Activated T-helper 17 cell treated with anti-CD3 and anti-CD28 coated beads, Interleukin-2, amount 50 U/mL, for 72 hours (primary cell): ENCODE measurements around the gene NKD2. TPM values are rescaled to one million over a fixed set of nuclear protein-coding genes. Genes with fewer than 3 reads are reported as not detected.

Experiments
- ATAC-seq: fragments of 150-1000 bp; cut with Tn5 transposase; replicated peaks from 2 replicates; pipeline ENCODE4 v1.10.0; 2021; ENCODE audit warnings: mild to moderate bottlenecking, moderate library complexity
- H3K27ac Mint-ChIP-seq: one replicate; pipeline ENCODE4 v1.8.0; 2022; ENCODE audit warnings: mixed read lengths
- H3K27me3 Mint-ChIP-seq: one replicate; pipeline ENCODE4 v1.8.0; 2022; ENCODE audit warnings: mixed read lengths
- H3K36me3 Mint-ChIP-seq: one replicate; pipeline ENCODE4 v1.8.0; 2022; ENCODE audit warnings: low read depth, mild to moderate bottlenecking, mixed read lengths
- H3K4me1 Mint-ChIP-seq: one replicate; pipeline ENCODE4 v1.8.0; 2022; ENCODE audit warnings: mixed read lengths
- H3K4me3 Mint-ChIP-seq: one replicate; pipeline ENCODE4 v1.8.0; 2022; ENCODE audit warnings: mild to moderate bottlenecking, mixed read lengths
- H3K9me3 Mint-ChIP-seq: one replicate; pipeline ENCODE4 v1.8.0; 2022; ENCODE audit warnings: mixed read lengths
- total RNA-seq, 2 donors: library from RNA; stranded (reverse); gene quantifications; one replicate each; pipeline ENCODE4 v1.2.3, GENCODE V29; 2022

Gene NKD2
- total RNA-seq, 2 donors from 2014 or later: 0.37 to 1.2 TPM

DNA sequence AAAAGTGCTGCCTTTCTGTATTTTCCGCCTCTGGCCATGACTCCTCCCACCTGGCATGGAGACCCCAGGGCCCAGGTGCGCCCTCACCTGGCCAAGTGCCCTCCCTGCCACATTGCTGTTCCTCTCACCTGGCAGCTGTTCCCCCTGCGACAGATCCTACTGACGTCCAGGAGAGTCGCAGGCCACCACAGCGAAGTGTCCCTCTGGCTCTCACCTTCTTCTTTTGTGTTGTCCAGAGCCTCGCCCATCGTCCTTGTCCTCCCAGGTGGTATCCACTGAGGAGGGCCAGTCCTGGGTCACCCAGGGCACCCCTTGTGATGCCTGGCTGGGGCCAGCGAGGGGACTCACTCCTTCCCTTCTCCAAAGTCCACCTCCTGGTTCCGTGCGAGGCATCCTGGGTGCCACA is 2.6 kb downstream of the NKD2 start:
- H3K4me3 Mint-ChIP-seq: no peak overlapping the region
- no peak overlapping the region for H3K27ac Mint-ChIP-seq
- no peaks in the 10 kb centered on the region for H3K36me3 Mint-ChIP-seq
- peaks cover 5% of the 10 kb centered on the region for H3K4me1 Mint-ChIP-seq
- peaks cover 20% of the 10 kb centered on the region for H3K27me3 Mint-ChIP-seq
- peak; percentile 31 for ATAC-seq
- H3K9me3 Mint-ChIP-seq: no peaks in the 10 kb centered on the region

DNA sequence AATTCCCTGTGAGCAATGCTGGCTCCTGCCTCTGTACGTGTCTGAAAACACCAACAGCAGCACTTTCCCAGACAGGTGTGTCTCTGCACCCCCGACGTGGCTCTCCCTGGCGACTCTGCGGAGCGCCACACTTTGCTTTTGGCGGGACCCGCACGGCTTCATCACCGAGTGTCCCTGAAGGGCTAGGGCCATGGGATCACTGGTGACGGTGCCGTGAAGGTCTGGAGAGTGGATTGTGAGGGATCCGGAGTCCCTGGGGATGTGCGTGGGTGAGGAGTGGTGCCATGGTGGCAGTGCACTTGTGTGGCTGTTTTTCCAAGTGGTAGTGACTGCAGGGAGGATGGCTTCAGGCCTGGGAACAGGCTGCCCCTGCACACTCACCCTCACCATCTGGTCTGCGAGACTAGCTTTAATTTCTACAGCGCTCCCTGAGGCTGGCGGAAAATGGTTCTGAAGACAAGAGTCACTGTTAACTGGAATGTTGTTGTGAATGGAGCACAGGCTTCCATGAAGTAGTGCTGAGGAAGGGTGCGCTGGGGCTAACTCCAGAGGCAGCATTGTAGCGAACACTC is 3.2 kb downstream of the NKD2 start:
- Mint-ChIP-seq H3K4me1 (peaks cover 5% of the 10 kb centered on the region), H3K27ac (no peak overlapping the region)

DNA sequence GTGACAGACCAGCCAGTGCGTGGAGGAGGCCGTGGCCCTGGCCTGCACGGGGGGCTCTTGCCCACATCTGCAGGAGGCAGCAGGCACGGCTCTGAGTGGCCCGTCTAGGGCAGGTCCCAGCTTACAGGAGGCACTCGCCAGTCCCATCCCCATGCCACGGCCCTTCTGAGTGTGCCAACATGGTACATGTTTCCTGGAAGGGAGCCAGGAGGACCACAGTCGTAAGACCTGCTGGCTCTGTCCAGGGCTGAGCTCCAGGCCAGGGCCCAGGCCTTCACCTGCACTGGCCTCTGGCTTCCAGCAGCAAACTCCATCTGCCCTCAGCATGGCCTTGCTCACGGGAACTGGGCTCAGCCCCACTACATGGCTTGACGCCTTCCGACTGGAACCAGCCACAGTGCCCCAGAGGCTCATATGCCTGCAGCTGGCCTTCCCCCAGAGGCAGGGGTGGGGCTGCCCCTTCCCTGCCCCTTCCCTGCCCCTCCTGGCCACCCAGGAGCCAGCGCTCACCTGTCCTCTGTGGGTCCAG is 3.8 kb downstream of the NKD2 start:
- H3K36me3 Mint-ChIP-seq: no peaks in the 10 kb centered on the region
- no peak for ATAC-seq
- H3K4me3 Mint-ChIP-seq: no peak overlapping the region
- H3K4me1 Mint-ChIP-seq: peaks cover 5% of the 10 kb centered on the region
- no peak overlapping the region for H3K27ac Mint-ChIP-seq
- peaks cover 19% of the 10 kb centered on the region for H3K27me3 Mint-ChIP-seq
- H3K9me3 Mint-ChIP-seq: no peaks in the 10 kb centered on the region

More for the DNA sequence above, 3.2 kb downstream of the NKD2 start:
- H3K4me3 Mint-ChIP-seq: no peak overlapping the region
- no peaks in the 10 kb centered on the region for H3K36me3 Mint-ChIP-seq
- ATAC-seq: no peak
- no peaks in the 10 kb centered on the region for H3K9me3 Mint-ChIP-seq
- peaks cover 20% of the 10 kb centered on the region for H3K27me3 Mint-ChIP-seq

DNA sequence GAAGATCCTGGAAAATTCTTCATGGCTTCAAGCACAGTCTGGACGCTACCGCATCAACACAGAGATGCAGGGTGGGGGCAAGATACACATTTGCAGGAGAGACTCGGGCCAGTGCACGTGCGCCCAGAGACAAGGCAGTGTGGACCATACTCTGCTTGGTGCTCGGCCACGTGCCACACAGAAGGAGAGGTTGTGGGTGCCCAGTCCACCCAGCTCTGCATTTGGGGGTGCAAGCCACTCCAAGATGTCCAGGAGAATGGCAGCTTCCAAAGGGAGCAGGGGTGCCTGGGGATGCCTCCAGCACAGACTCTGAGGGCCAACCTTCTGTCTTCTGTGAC is 4.3 kb downstream of the NKD2 start:
- Mint-ChIP-seq H3K4me1 (peaks cover 3% of the 10 kb centered on the region), H3K27ac (no peak overlapping the region), H3K36me3 (no peaks in the 10 kb centered on the region), H3K27me3 (peaks cover 14% of the 10 kb centered on the region), H3K4me3 (no peak overlapping the region), H3K9me3 (no peaks in the 10 kb centered on the region)
- ATAC-seq: no peak

DNA sequence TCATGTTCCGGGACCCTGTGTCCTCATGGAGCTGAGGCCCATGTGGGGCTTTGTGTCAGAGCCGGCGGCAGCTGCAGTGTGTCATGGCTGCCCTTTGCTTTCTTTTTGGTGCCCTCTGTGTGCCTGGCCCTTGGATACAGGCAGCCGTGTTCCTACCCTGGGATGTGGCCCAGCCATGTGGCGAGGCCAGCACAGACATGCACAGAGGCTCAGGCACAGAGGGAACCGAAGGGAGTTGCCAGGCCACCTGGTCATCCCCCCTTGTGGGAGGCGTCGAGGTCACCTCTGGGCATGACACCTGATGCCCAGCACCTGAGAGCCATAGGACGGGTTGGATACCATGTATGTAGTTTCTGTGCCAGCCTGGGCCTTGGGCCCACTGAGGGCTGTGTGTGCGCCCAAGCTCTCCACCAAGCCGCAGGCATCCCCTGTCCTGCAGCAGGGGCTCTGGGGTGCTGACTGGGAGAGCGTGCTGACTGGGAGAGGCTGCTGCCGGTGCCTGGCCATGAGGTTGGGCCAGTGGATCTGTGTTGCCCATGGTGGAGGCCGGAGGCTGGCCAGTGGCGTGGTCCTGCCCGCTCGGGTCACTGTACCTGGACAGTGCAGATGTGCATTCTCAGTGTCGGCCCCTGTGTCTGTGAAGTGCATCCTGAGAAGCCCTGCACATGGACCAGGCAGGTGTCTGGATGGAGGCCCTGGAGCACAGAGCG is 4.8 kb downstream of the NKD2 start:
- no peaks in the 10 kb centered on the region for H3K9me3 Mint-ChIP-seq
- no peaks in the 10 kb centered on the region for H3K4me1 Mint-ChIP-seq
- H3K4me3 Mint-ChIP-seq: no peak overlapping the region
- H3K36me3 Mint-ChIP-seq: no peaks in the 10 kb centered on the region
- H3K27ac Mint-ChIP-seq: no peak overlapping the region
- peaks cover 11% of the 10 kb centered on the region for H3K27me3 Mint-ChIP-seq
- ATAC-seq: no peak

DNA sequence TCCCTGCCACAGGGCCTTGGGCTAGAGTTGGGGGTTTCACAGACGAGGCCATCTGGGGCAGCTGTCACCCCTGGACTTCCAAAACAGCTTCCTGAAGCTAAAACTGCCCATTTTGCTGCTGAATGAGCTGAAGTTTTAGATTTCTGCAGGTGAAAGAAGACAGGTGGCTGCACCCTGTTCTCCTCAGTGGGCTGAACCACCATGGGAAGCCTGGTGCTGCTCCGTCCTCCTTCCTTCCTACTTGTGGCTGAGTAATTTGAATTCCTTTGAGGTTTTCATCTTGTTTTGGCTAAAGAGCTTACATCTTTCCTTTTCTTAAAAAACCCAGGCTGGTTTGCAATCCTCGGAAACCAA is 5.3 kb downstream of the NKD2 start:
- H3K36me3 Mint-ChIP-seq: no peaks in the 10 kb centered on the region
- ATAC-seq: no peak
- no peaks in the 10 kb centered on the region for H3K4me1 Mint-ChIP-seq
- H3K27me3 Mint-ChIP-seq: peaks cover 11% of the 10 kb centered on the region
- no peaks in the 10 kb centered on the region for H3K9me3 Mint-ChIP-seq
- no peak overlapping the region for H3K27ac Mint-ChIP-seq
- H3K4me3 Mint-ChIP-seq: no peak overlapping the region

DNA sequence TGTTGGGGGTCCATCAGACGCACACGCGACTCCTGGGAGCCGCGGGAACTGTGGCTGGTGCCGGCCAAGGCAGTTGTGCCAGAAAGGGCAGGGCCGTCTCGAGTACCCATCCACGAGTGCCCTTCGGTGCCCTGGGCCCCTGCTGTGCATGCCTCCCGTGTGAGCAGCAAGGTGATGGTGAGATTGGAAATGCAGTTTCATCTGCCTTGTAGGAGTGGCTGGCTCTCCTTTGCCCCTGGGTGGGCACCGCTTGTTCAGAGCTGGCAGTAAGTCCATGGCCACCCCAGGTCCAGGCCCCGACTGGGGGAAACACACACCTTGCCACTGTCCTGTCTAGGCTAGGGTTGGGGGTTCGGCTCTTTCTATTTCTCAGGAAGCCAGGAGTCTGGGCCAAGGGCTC is 5.7 kb downstream of the NKD2 start:
- Mint-ChIP-seq H3K27me3 (peaks cover 11% of the 10 kb centered on the region), H3K4me1 (no peaks in the 10 kb centered on the region), H3K9me3 (no peaks in the 10 kb centered on the region), H3K27ac (no peak overlapping the region), H3K36me3 (no peaks in the 10 kb centered on the region), H3K4me3 (no peak overlapping the region)
- no peak for ATAC-seq

DNA sequence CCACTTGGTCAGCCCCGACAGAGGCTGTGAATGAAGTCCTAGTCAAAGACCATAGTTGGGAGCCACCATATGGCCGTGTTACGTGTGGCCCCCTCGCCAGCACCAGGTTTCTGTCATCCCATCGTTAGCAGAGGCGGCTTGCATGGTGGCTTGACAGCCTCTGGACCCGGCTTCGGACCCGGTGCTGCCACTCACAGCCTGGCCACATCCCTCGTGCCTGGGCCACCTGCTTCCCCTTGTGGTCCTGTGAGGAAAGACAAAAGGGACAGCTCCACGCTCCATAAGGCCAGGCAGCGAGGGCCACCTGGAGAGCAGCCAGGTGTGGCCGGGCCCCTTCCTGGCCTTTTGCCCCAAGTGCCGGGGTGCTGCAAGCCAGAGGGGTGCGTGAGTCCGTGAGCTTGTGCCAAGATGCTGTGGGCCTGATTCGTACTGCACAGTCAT is 6.2 kb downstream of the NKD2 start:
- H3K27me3 Mint-ChIP-seq: peaks cover 9% of the 10 kb centered on the region
- no peak overlapping the region for H3K4me3 Mint-ChIP-seq
- no peaks in the 10 kb centered on the region for H3K36me3 Mint-ChIP-seq
- no peak for ATAC-seq
- H3K27ac Mint-ChIP-seq: no peak overlapping the region
- no peaks in the 10 kb centered on the region for H3K9me3 Mint-ChIP-seq
- H3K4me1 Mint-ChIP-seq: no peaks in the 10 kb centered on the region

DNA sequence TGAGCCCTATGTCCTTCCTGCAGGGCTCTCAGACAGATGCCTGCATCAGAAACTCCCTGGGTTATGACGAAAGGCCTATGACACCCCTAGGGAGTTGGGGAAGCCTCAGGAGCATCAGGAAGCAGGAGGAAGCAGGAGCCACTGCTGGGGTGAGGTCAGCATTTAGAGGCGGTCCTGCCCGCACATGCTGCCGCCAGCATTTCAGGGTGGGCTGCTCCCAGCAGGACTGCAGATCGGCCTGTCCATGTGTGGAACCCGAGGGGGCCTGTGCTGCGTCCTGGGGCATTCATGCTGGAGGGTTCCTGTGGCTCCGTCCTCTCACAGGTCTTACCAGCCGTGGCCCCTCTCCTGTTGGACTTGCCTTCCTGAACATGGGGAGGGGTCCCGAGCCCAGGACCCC is 6.9 kb downstream of the NKD2 start:
- ATAC-seq: no peak
- Mint-ChIP-seq H3K27me3 (peaks cover 7% of the 10 kb centered on the region), H3K4me3 (no peak overlapping the region), H3K36me3 (no peaks in the 10 kb centered on the region), H3K4me1 (no peaks in the 10 kb centered on the region), H3K27ac (no peak overlapping the region), H3K9me3 (no peaks in the 10 kb centered on the region)

DNA sequence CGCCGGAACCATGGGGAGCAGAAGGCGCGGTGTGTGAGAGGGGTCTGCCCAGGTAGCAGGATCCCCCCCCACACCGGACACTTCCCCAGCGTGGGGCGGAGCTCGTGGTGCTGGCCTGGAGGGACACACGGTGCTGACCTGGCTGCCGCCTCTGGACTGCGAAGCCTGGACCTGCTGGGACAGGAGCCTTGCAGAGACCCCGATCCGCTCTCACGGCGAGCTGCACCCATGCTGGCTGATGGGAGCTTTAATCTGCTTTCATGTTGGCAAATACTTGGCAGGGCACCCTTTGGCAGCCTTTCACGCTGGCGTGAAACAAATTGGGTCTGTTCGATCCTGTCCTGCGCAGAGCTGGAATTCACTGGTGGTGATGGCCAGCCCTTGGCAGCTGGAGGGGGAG is 7.4 kb downstream of the NKD2 start:
- ATAC-seq: no peak
- H3K4me1 Mint-ChIP-seq: no peaks in the 10 kb centered on the region
- no peaks in the 10 kb centered on the region for H3K9me3 Mint-ChIP-seq
- no peak overlapping the region for H3K27ac Mint-ChIP-seq
- no peak overlapping the region for H3K4me3 Mint-ChIP-seq
- no peaks in the 10 kb centered on the region for H3K36me3 Mint-ChIP-seq
- peaks cover 6% of the 10 kb centered on the region for H3K27me3 Mint-ChIP-seq

DNA sequence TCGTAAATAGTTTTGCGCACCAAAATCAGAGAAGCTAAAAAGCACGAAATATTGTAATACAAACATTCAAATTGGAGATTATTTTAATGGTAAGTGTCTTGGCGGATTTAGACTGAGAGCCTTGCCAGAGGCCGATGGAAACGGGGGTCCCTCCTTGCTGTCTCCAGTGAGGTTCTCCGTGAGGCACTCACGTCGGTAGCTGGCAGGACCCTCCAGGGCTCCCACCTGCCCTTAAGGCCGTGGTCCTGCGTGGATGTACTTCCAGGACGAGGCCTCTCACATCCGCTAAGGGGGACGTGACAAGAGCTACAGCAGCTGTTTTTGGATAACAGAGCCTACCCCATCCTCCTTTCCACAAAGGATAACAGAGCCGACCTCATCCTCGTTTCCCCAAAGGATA is 7.9 kb downstream of the NKD2 start:
- H3K4me3 Mint-ChIP-seq: no peak overlapping the region
- no peak for ATAC-seq
- no peaks in the 10 kb centered on the region for H3K36me3 Mint-ChIP-seq
- peaks cover 2% of the 10 kb centered on the region for H3K27me3 Mint-ChIP-seq
- H3K27ac Mint-ChIP-seq: no peak overlapping the region
- no peaks in the 10 kb centered on the region for H3K9me3 Mint-ChIP-seq
- no peaks in the 10 kb centered on the region for H3K4me1 Mint-ChIP-seq

DNA sequence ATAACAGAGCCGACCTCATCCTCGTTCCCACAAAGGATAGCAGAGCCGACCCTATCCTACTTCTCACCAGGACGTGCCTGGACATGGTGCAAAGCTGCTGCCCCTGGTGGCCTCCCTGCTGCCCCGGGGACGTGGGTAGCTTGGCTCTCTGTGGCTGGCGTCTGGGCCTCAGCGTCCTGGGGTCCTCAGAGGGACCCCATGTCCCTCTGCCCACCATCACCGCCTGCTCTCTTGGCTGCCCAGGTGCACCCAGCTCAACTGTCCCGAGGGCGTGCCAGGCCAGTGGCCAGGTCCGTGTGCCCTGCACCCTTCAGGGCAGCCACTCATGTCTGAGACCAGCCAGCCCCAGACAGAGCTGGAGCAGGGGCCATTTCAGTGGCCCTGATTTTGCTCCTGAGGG is 8.5 kb downstream of the NKD2 start:
- Mint-ChIP-seq H3K27ac (no peak overlapping the region), H3K4me1 (no peaks in the 10 kb centered on the region), H3K9me3 (no peaks in the 10 kb centered on the region), H3K27me3 (no peaks in the 10 kb centered on the region), H3K4me3 (no peak overlapping the region), H3K36me3 (no peaks in the 10 kb centered on the region)
- no peak for ATAC-seq

DNA sequence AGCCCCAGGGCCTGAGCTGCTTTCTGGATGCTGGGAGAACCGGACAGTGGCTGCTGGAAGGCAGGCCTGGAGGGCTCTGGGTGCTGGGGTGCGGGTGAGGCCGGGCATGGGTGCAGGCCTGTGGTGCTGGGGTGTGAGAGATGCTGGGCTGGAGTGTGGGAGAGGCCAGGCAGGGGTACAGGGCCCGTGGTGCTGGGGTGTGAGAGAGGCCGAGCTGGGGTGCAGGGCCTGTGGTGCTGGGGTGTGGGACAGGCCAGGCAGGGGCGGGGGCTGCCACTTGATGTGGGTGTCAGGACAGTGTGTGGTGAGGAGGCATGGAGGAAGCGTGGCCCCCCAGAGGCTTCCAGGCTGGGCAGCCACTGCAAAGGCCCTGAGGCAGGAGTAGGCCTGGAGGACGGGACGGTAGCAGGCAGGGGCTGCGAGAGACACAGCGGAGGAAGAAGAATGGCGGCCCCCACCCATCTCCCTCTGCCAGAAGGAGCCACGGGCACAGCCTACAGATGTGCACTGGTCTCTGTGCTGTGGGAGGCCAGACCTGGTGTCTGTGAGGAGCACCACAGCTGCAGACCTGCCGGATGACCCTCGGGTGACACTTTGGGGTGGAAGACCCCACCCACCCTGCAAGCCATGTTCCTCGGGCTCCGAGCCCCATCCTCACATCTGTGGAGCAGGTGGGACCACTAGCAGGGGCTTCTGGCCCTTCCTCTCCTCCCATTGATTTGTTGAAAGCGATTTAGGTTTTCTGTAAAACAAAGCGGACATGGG is 9.3 kb downstream of the NKD2 start:
- no peak overlapping the region for H3K27ac Mint-ChIP-seq
- H3K9me3 Mint-ChIP-seq: no peaks in the 10 kb centered on the region
- no peaks in the 10 kb centered on the region for H3K27me3 Mint-ChIP-seq
- no peaks in the 10 kb centered on the region for H3K36me3 Mint-ChIP-seq
- H3K4me3 Mint-ChIP-seq: no peak overlapping the region
- no peak for ATAC-seq
- H3K4me1 Mint-ChIP-seq: no peaks in the 10 kb centered on the region

DNA sequence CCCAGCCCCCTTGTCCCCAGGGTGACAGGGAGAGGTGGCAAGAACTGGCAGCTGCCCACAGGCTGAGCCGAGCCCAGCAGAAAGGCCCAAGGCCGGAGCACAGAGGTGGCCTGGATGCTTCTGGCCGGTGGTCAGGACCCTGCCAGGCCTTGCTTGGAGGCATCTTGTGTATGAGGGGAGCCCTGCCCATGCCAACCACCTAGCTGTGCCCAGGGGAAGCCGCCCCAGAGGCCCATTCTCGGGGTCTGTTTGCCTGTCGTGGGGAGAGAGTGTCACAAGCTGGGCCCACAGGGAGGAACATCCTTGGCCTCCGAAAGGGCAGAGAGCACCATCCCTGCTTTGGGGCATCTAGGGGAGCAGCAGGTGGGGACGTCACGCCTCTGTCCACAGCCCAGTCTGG is 10.0 kb downstream of the NKD2 start:
- H3K27ac Mint-ChIP-seq: no peak overlapping the region
- H3K4me1 Mint-ChIP-seq: no peaks in the 10 kb centered on the region
- H3K4me3 Mint-ChIP-seq: no peak overlapping the region
- no peaks in the 10 kb centered on the region for H3K27me3 Mint-ChIP-seq
- no peaks in the 10 kb centered on the region for H3K36me3 Mint-ChIP-seq
- ATAC-seq: no peak
- H3K9me3 Mint-ChIP-seq: no peaks in the 10 kb centered on the region
